HCEC 1CT (cell line): ENCODE measurements around the gene LRRC71.

Source experiments
- DNase-seq: peaks from one replicate; pipeline ENCODE4 v3.0.0-alpha.2; 2017

LRRC71 gene

DNA sequence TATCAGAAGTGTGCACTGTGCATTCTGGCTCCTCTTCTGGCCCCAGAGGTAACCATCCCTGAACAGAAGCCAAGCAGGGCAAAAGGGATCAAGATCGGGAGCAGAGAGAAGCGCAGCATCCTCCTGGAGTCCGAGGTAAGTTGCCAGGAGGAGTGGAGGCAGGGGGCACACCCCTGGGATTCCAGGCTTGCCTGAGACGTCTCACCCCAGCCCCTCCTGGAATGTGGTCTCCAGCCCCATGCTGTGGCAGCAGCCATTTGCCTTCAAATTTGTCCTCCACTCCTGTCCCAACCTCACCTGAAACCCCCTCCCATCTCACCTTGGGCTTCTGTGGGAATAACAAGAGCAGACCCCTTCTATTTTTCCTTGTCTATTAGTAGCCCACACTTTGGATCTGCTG lies 10.1 kb downstream of the LRRC71 start:
- DNase-seq = no peak

DNA sequence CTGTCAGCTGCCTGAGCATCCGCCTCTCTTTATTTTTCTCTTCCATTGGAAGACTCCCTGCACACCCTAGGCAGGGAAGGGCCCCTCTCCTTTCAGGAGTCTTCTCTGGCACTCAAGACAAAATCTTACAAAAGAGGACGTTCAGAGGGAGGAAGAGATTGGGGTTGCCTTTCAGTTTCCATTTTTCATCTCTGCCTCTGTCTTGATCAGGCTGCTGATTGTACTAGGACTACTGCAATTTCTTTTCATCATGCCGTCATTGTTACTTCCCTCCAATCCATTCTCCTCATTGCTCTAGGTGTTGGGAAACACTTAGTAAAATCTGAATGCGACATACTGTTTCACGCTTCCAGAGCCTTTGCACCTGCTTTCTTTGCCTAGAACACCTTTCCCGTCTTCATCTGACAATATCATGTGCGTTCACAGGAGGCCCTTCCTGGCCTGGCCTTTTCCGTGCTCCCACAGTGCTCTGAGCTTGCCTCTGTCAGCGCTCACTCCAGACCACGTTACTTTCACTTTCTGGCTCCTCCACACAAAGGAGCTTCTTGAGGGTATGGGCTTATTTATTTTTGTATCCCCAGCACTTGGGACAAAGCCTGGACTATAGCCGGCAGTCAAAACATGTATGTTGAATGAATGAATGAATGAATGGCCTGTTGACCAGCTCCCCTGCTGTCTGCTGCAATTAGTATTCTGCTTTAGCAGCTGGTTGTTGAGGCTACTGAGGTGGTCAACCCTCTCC lies 10.9 kb downstream of the LRRC71 start:
- no peak for DNase-seq

DNA sequence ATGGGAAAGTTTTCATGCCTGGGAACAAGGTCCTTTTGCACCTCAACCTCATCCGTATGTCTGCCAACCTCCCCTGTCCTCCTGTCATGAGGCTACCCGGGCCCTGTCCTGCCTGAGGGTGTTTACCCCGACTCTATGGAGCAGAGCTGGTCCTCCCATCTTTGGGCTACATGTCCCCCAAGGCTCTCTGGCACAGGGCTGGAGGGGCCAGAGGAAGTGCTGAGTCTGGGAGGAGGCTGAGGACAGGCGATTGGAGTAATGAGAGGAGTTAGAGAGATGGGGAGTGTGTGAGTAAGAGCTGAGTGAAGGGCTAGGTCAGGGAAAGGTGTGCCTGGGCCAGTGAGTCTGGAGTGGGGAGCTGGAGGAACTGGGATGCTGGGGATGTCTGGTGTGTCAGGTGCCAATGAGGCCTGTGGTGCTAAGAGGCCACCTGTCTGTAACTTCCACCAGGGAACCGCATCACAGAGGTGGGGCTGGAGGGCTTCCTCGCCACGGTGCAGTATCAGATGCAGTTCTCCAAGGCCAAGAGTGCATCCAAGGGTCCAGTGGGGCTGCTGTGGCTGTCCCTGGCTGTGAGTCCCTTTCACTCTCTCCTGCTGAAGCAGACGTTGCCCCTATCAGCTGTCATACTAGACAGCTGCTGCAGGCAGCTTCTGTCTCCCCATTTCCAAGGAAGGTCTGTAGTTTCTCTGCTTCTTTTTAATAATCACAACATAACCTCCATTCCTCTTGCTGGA lies 11.7 kb downstream of the LRRC71 start:
- no peak for DNase-seq

GRCh38 chr1:156933136-156933535 lies 12.7 kb downstream of the LRRC71 start:
- no peak for DNase-seq

- DNase-seq = no peak
These were observed 15.2 kb downstream of the LRRC71 start for GRCh38 chr1:156935505-156936128.

- DNase-seq = no peak
These were observed 15.8 kb downstream of the LRRC71 start for GRCh38 chr1:156936191-156936590.

- DNase-seq = no peak
These were observed 16.3 kb downstream of the LRRC71 start for GRCh38 chr1:156936721-156937220.

DNA sequence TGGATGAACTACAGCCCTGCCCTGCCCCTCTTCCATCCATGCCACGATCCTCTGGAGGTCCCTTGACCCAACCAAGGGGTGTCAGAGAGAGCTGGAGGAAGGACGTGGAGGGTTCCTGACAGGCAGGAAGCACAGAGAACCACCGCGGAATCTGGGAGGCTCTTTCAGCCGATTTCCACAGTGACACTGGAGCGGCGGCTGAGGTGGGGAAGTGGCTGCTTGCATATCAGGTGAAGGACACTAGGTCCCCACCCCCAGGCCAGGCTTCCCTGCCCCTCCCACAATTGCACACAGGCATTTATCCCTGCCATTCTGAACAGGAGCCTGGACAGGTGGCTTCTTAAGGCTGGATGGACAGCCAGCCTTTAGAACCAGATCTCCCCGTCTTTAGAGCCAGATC lies 17.5 kb downstream of the LRRC71 start:
- no peak for DNase-seq

- no peak for DNase-seq
These were observed 18.4 kb downstream of the LRRC71 start for GRCh38 chr1:156938813-156939212.

GRCh38 chr1:156939786-156940334 lies 19.4 kb downstream of the LRRC71 start:
- no peak for DNase-seq

DNA sequence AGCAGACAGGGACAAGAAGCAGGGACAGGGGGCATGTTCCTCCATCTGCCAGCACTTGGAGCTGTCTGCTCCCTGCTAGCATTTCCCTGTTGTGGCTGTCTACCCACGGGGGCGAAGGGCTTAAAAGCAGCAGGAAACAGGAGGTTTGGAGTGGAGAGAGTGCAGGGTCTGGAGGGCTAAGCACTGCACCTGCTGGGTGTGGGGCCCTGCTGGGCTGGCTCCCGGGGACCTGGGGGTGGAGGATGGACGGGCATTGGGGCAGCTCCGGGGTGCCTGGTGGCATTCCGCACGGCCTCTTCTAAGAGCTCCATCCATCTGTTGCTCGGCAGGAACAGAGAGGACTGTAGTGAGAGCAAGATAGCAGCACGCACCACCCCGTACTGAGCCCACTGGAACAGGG lies 21.2 kb downstream of the LRRC71 start:
- no peak for DNase-seq

- no peak for DNase-seq
These were observed 21.7 kb downstream of the LRRC71 start for GRCh38 chr1:156942176-156942575.

- no peak for DNase-seq
These were observed 22.1 kb downstream of the LRRC71 start for GRCh38 chr1:156942576-156942975.

DNA sequence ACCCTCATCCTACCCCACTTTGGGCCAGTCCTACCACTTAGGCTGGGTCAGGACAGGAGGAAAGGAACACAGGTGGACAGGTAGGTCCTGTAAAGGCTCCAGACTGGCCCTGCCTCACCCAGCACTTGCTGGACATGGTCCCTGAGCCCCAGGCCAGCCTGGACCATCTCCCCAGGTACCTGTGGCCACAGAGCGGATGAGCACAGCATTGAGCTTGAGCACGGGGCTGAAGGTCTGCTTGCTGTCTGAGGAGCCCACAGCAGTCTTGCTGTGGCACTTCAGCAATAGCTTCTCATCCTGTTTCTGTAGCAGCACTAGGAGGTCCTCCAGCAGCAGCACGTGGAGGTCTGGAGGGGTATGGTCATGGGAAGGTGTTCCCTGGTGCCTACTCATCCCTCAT lies 23.3 kb downstream of the LRRC71 start:
- DNase-seq = no peak

DNA sequence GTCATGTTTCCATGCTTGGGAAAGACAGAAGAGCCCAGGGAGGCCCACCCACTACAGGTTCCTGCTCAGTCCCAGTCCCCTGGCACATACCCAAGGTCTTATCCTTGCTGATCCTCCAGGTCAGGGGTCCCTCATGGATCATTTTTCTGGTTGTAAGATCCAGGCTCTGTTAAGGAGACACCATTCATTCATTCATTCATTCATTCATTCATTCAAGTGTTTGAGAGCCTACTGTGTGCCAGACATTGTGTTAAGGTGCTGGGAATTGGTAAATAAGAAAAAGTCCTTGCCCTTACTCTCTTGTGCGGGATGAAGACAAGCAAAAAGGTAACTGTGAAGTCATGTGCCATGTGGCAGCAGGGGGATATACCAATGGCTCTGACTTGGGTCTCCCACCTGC lies 23.8 kb downstream of the LRRC71 start:
- DNase-seq = no peak

DNA sequence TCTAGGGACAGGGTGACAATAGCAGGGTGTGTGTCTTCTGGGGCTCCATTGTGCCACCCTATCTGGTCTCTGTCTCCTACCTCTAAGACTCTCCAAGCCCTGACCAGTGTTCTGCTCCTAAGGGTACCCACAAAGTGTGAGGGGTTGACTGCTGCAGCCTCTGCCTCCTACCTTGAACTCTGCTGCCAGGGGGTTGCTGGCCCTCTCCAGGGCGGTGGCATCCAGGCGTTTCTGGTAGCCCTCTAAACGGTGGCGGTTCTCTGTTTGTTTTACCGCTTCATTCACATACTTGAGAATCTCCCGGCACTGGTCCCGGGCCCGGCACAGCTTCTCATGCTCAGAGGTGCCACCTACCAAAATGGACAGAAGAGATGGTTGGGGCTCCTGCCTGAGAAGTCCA lies 24.4 kb downstream of the LRRC71 start:
- DNase-seq = no peak

- no peak for DNase-seq
These were observed 25.6 kb downstream of the LRRC71 start for GRCh38 chr1:156945881-156946661.

GRCh38 chr1:156947127-156947526 lies 26.7 kb downstream of the LRRC71 start:
- no peak for DNase-seq

GRCh38 chr1:156947818-156948525 lies 27.5 kb downstream of the LRRC71 start:
- no peak for DNase-seq

DNA sequence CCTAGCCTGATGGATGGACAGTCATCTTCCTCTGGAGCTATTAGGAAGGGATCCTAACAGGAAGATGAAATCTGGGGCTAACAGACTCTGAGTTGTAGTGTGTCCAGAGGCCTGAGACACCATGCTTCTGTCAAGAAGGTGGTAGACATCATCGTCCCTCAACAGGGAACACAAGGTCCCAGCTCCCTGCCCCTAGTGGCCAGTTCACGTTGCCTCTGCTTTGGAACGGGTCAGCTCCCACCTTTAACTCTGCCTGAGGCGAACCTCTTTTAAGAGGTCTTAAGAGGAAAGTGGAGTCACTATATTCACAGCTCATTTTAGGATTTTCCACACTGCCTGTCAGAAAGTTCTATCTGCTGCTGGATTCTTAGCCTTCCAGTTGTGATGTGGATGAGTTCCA lies 28.3 kb downstream of the LRRC71 start:
- no peak for DNase-seq

- DNase-seq = no peak
These were observed 28.7 kb downstream of the LRRC71 start for GRCh38 chr1:156949127-156949526.

- no peak for DNase-seq
These were observed 30.9 kb downstream of the LRRC71 start for GRCh38 chr1:156951371-156951770.
